ENCODE results near the gene KCNT2. TPM values are rescaled to one million over a fixed set of nuclear protein-coding genes. Genes with fewer than 3 reads are reported as not detected.

KCNT2 gene
- total RNA-seq, 4 donors from 2014 or later: 1.9 to 9.7 (median 6.3) TPM

- no peak for TF ChIP-seq CTCF (IDR thresholded peaks at IDR 0.05; ENCODE audit: low read depth)
Observed at GRCh38 chr1:196611873-196612272, 3.6 kb upstream of the KCNT2 start.

GRCh38 chr1:196609370-196609737 lies 1.1 kb upstream of the KCNT2 start:
- no peak for TF ChIP-seq CTCF (IDR thresholded peaks at IDR 0.05; ENCODE audit: low read depth)

- no peak for TF ChIP-seq CTCF (IDR thresholded peaks at IDR 0.05; ENCODE audit: low read depth)
Observed at GRCh38 chr1:196607981-196608380, 259 bp downstream of the KCNT2 start.

- no peak for TF ChIP-seq CTCF (IDR thresholded peaks at IDR 0.05; ENCODE audit: low read depth)
Observed at GRCh38 chr1:196603651-196604050, 4.6 kb downstream of the KCNT2 start.

- no peak for TF ChIP-seq CTCF (IDR thresholded peaks at IDR 0.05; ENCODE audit: low read depth)
Observed at GRCh38 chr1:196598942-196599748, 9.1 kb downstream of the KCNT2 start.

GRCh38 chr1:196594700-196595099 lies 13.5 kb downstream of the KCNT2 start:
- no peak for TF ChIP-seq CTCF (IDR thresholded peaks at IDR 0.05; ENCODE audit: low read depth)

- TF ChIP-seq CTCF (IDR thresholded peaks at IDR 0.05; ENCODE audit: low read depth): no peak
Observed at GRCh38 chr1:196593955-196594354, 14.3 kb downstream of the KCNT2 start.

All from subcutaneous adipose tissue (tissue), 4 donors.